Right lobe of liver (tissue), 4 donors: ENCODE results near the gene PNP.
"Not testable (repeated sequence)": the region's sequence is repeated elsewhere in the genome, so short reads cannot be mapped to it uniquely, and the experiment has no call there.

Experiments used
- POLR2A ChIP-seq: fragments of 450-650 bp; IDR thresholded peaks from one replicate; pipeline ENCODE4 v1.6.1; 2017; ENCODE audit warnings: antibody characterized with exemption, mild to moderate bottlenecking
- TF ChIP-seq, protein P1 (sequence below), 4 donors: fragments of 200-600 bp in 3 of 4; fragments of 450-650 bp in 1 of 4; IDR thresholded peaks; one replicate each; pipeline versions ENCODE4 v1.5.1 to v1.8.0; 2016 to 2022; ENCODE audit warnings: antibody characterized with exemption in 4 of 4, mild to moderate bottlenecking in 2 of 4
- donor health status: DM: no; HTN: no; CAD: no.
- donor health status: DM: no; HTN: no; CAD: no.
- donor health status: DM: no; HTN: yes; CAD: no.

DNA sequence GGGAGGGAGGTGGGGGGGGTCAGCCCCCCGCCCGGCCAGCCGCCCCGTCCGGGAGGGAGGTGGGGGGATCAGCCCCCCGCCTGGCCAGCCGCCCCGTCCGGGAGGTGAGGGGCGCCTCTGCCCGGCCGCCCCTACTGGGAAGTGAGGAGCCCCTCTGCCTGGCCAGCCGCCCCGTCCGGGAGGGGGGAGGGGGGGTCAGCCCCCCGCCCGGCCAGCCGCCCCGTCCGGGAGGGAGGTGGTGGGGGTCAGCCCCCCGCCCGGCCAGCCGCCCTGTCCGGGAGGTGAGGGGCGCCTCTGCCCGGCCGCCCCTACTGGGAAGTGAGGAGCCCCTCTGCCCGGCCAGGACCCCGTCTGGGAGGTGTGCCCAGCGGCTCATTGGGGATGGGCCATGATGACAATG is 37.5 kb downstream of the PNP start:
- TF ChIP-seq, protein P1, sequence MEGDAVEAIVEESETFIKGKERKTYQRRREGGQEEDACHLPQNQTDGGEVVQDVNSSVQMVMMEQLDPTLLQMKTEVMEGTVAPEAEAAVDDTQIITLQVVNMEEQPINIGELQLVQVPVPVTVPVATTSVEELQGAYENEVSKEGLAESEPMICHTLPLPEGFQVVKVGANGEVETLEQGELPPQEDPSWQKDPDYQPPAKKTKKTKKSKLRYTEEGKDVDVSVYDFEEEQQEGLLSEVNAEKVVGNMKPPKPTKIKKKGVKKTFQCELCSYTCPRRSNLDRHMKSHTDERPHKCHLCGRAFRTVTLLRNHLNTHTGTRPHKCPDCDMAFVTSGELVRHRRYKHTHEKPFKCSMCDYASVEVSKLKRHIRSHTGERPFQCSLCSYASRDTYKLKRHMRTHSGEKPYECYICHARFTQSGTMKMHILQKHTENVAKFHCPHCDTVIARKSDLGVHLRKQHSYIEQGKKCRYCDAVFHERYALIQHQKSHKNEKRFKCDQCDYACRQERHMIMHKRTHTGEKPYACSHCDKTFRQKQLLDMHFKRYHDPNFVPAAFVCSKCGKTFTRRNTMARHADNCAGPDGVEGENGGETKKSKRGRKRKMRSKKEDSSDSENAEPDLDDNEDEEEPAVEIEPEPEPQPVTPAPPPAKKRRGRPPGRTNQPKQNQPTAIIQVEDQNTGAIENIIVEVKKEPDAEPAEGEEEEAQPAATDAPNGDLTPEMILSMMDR (IDR thresholded peaks at IDR 0.05), result not testable (repeated sequence)
- TF ChIP-seq POLR2A, result not testable (repeated sequence)
